Renal pelvis (tissue), 3 donors: Measurements from ENCODE around the gene MIDN. TPM values are rescaled to one million over a fixed set of nuclear protein-coding genes. Genes with fewer than 3 reads are reported as not detected.

Experiments used
- polyA plus RNA-seq, 3 donors: library from polyadenylated mRNA; unstranded; fragments of 120-200 nt; gene quantifications; one replicate each; pipeline ENCODE4 v1.2.1, GENCODE V29; 2013; ENCODE audit not compliant: insufficient read length in 3 of 3

The MIDN gene
- polyA plus RNA-seq, 3 donors, result 66.2 to 74.7 (median 68.1) TPM

Other genes with a start within 250 kb of the MIDN start
- gene GRIN3B, start 248.2 kb upstream of the MIDN start, polyA plus RNA-seq, result 1 to 10 TPM in 1 of 3 donors, under 1 TPM in 2; 0.87 to 1.1 (median 0.91) TPM
- gene TMEM259, start 227.5 kb upstream of the MIDN start, polyA plus RNA-seq, result 100 to 1,000 TPM; 126 to 135 (median 134) TPM
- gene RNU6-2, start 227.1 kb upstream of the MIDN start, polyA plus RNA-seq, result not detected
- gene CNN2, start 222.0 kb upstream of the MIDN start, polyA plus RNA-seq, result 100 to 1,000 TPM; 171 to 183 (median 174) TPM
- 10 to 100 TPM in 1 of 3 donors, 1 to 10 TPM in 2; 8.9 to 11.6 (median 9.6) TPM for gene ABCA7, start 208.5 kb upstream of the MIDN start, polyA plus RNA-seq
- 10 to 100 TPM in 2 of 3 donors, 1 to 10 TPM in 1; 10.0 to 14.9 (median 14.8) TPM for gene ARHGAP45, start 181.4 kb upstream of the MIDN start, polyA plus RNA-seq
- gene POLR2E, start 153.2 kb upstream of the MIDN start, polyA plus RNA-seq, result 100 to 1,000 TPM; 162 to 168 (median 165) TPM
- 100 to 1,000 TPM; 246 to 301 (median 294) TPM for gene GPX4, start 144.6 kb upstream of the MIDN start, polyA plus RNA-seq
- gene SBNO2, start 74.3 kb upstream of the MIDN start, polyA plus RNA-seq, result 10 to 100 TPM; 18.1 to 22.1 (median 20.2) TPM
- gene STK11, start 42.8 kb upstream of the MIDN start, polyA plus RNA-seq, result 10 to 100 TPM; 57.3 to 65.3 (median 60.8) TPM
- gene CBARP, start 10.6 kb upstream of the MIDN start, polyA plus RNA-seq, result 1 to 10 TPM; 2.0 to 3.2 (median 2.7) TPM
- gene ATP5F1D, start 6.8 kb upstream of the MIDN start, polyA plus RNA-seq, result 100 to 1,000 TPM; 119 to 152 (median 149) TPM
- 100 to 1,000 TPM; 778 to 993 (median 799) TPM for gene CIRBP, start 20.7 kb downstream of the MIDN start, polyA plus RNA-seq
- 10 to 100 TPM; 25.3 to 28.7 (median 28.5) TPM for gene FAM174C, start 26.9 kb downstream of the MIDN start, polyA plus RNA-seq
- 1 to 10 TPM; 2.2 to 4.4 (median 3.8) TPM for gene EFNA2, start 37.3 kb downstream of the MIDN start, polyA plus RNA-seq
- 10 to 100 TPM; 76.0 to 98.5 (median 94.2) TPM for gene NDUFS7, start 135.3 kb downstream of the MIDN start, polyA plus RNA-seq
- gene GAMT, start 153.0 kb downstream of the MIDN start, polyA plus RNA-seq, result 10 to 100 TPM; 31.5 to 42.9 (median 42.9) TPM
- 10 to 100 TPM; 85.2 to 99.4 (median 98.2) TPM for gene DAZAP1, start 159.0 kb downstream of the MIDN start, polyA plus RNA-seq
- 100 to 1,000 TPM; 716 to 925 (median 791) TPM for gene RPS15, start 189.8 kb downstream of the MIDN start, polyA plus RNA-seq
- 1 to 10 TPM; 1.3 to 1.9 (median 1.7) TPM for gene APC2, start 201.5 kb downstream of the MIDN start, polyA plus RNA-seq
- 10 to 100 TPM; 29.1 to 39.1 (median 32.8) TPM for gene C19orf25, start 230.6 kb downstream of the MIDN start, polyA plus RNA-seq
- gene PCSK4, start 241.8 kb downstream of the MIDN start, polyA plus RNA-seq, result 1 to 10 TPM; 8.2 to 9.8 (median 8.6) TPM
- gene REEP6, start 242.6 kb downstream of the MIDN start, polyA plus RNA-seq, result 10 to 100 TPM; 24.2 to 33.2 (median 26.3) TPM